ENCODE data around the gene KLHL29.

DNA sequence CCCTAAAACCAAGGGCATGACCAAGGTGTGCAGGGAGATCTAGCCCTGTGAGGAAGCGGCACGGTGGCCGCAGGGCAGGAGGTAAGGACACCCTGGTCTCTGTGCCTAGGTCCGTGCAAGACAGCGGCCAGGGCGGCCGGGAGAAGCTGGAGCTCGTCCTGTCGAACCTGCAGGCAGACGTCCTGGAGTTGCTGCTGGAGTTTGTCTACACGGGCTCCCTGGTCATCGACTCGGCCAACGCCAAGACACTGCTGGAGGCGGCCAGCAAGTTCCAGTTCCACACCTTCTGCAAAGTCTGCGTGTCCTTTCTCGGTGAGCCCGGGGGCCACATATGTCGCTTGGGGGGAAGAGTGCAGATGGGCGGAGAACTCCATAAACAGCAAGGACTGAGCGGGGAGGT, 306.6 kb downstream of the KLHL29 start:
- no peak for TF ChIP-seq EZH2 (IDR thresholded peaks at IDR 0.05; ENCODE audit: borderline replicate concordance, insufficient read depth, low read length, poor library complexity, severe bottlenecking)
- no peak for TF ChIP-seq CTCF (IDR thresholded peaks at IDR 0.05; ENCODE audit: poor library complexity, severe bottlenecking)
- TF ChIP-seq, protein P1, sequence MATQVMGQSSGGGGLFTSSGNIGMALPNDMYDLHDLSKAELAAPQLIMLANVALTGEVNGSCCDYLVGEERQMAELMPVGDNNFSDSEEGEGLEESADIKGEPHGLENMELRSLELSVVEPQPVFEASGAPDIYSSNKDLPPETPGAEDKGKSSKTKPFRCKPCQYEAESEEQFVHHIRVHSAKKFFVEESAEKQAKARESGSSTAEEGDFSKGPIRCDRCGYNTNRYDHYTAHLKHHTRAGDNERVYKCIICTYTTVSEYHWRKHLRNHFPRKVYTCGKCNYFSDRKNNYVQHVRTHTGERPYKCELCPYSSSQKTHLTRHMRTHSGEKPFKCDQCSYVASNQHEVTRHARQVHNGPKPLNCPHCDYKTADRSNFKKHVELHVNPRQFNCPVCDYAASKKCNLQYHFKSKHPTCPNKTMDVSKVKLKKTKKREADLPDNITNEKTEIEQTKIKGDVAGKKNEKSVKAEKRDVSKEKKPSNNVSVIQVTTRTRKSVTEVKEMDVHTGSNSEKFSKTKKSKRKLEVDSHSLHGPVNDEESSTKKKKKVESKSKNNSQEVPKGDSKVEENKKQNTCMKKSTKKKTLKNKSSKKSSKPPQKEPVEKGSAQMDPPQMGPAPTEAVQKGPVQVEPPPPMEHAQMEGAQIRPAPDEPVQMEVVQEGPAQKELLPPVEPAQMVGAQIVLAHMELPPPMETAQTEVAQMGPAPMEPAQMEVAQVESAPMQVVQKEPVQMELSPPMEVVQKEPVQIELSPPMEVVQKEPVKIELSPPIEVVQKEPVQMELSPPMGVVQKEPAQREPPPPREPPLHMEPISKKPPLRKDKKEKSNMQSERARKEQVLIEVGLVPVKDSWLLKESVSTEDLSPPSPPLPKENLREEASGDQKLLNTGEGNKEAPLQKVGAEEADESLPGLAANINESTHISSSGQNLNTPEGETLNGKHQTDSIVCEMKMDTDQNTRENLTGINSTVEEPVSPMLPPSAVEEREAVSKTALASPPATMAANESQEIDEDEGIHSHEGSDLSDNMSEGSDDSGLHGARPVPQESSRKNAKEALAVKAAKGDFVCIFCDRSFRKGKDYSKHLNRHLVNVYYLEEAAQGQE (IDR thresholded peaks at IDR 0.05; ENCODE audit: borderline replicate concordance), result no peak
- TF ChIP-seq EP300 (conservative IDR thresholded peaks at IDR 0.05; ENCODE audit: poor library complexity, severe bottlenecking), result no peak
- TF ChIP-seq POLR2AphosphoS5 (IDR thresholded peaks at IDR 0.05), result no peak
- TF ChIP-seq RAD21 (conservative IDR thresholded peaks at IDR 0.05), result no peak
